Activated CD4-positive, alpha-beta T cell treated with anti-CD3 and anti-CD28 coated beads, Interleukin-2, amount 10 ng/mL, durations not matched to agents 7 days and 5 days (primary cell): Measurements from ENCODE around the gene CAMK2D. TPM values are rescaled to one million over a fixed set of nuclear protein-coding genes. Genes with fewer than 3 reads are reported as not detected.
"Not testable (repeated sequence)": the region's sequence is repeated elsewhere in the genome, so short reads cannot be mapped to it uniquely, and the experiment has no call there.

Experiments used
- CTCF ChIA-PET: fragments of 350-600 bp; sonication (Branson Sonifier 250); formaldehyde crosslinking; loops from one replicate; lab custom pipeline; 2021; ENCODE audit warnings: antibody characterized with exemption; lab: Charles Lee
- POLR2A ChIA-PET: fragments of 350-600 bp; sonication (Branson Sonifier 250); formaldehyde crosslinking; loops from one replicate; lab custom pipeline; 2021; ENCODE audit warnings: antibody characterized with exemption; lab: Charles Lee
- DNase-seq: peaks from one replicate; pipeline ENCODE4 v3.0.0-alpha.2; 2020
- H3K27ac Mint-ChIP-seq: one replicate; pipeline ENCODE4 v1.8.0; 2021; ENCODE audit warnings: mild to moderate bottlenecking, moderate library complexity, mixed read lengths
- H3K27me3 Mint-ChIP-seq: one replicate; pipeline ENCODE4 v1.8.0; 2021; ENCODE audit warnings: mixed read lengths
- H3K36me3 Mint-ChIP-seq: one replicate; pipeline ENCODE4 v1.8.0; 2021; ENCODE audit warnings: low read depth, mixed read lengths
- H3K4me1 Mint-ChIP-seq: one replicate; pipeline ENCODE4 v1.8.0; 2021; ENCODE audit warnings: mixed read lengths
- H3K4me3 Mint-ChIP-seq: one replicate; pipeline ENCODE4 v1.8.0; 2021; ENCODE audit warnings: mild to moderate bottlenecking, moderate library complexity, mixed read lengths
- H3K9me3 Mint-ChIP-seq: one replicate; pipeline ENCODE4 v1.8.0; 2021; ENCODE audit warnings: mixed read lengths
- total RNA-seq, 2 experiments: library from RNA; stranded (reverse); gene quantifications; one replicate each; pipeline ENCODE4 v1.2.3, GENCODE V29; 2021

Gene CAMK2D
- total RNA-seq, 2 experiments from 2014 or later: 37.8 to 38.5 TPM

DNA sequence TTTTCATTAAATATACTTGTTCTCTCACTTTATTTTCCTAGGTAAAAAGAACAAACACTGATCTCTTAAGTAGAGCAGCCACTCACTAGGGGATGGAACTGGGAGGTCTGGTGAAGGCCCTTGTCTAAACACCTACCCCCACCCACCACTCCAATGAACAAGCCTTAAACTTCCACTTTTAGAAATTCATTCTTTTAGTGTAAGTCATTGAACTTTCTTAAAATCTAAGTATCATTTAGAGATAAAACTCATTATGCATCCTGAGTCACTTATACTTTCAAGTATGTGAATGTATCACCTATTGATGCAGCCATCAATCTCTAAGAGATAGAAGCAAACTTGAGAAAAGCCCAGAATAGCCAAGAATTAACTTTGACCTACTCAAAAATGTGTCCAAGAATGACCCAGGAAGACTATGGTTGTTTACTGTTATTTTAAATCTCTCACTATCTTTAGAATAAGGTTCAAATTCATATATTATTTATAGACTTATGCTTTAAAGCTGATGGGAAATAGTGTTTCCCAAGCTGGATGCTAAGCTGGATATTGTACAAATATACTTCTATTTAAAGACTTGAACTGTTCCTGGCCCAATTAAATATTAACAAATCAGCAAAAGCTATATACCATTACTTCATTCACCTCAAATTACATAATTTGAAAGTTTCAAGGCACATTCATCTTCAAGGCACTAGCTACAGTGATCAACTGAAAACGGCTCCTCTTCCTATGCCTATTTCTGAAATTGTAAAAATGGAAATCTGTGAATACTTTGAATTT, 49.5 kb downstream of the CAMK2D start:
- H3K4me1 Mint-ChIP-seq: peaks cover 9% of the 10 kb centered on the region
- CTCF ChIA-PET: interaction anchor here (0.7 to 1.2 kb wide), 2 partner anchors 9 to 11 kb away, joined by 3 to 4 read pairs; no protein-coding TSS in a partner anchor
- DNase-seq: no peak
- H3K4me3 Mint-ChIP-seq: no peak overlapping the region
- H3K36me3 Mint-ChIP-seq: peaks cover 27% of the 10 kb centered on the region
- no peaks in the 10 kb centered on the region for H3K9me3 Mint-ChIP-seq
- H3K27ac Mint-ChIP-seq: no peak overlapping the region
- POLR2A ChIA-PET: no interaction called here
- no peaks in the 10 kb centered on the region for H3K27me3 Mint-ChIP-seq

DNA sequence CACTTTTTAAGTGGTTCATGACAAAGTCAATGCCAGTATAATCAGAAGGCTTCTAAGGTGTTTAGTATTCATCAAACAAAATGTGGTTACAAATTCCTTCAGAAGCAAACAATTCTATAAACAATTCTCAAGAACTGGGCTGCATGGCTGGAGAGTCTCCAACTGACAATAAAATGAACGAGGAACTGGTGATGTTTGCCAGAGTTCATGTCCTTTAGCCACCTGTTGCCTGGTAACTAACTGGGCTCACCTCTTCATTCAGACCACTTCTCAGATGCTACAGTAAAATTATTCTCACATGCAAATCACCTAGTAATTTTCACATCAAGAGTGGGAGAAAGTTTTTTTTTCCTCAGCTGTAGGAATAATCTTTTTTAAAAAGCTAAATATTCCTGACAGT, 53.3 kb downstream of the CAMK2D start:
- no peak overlapping the region for H3K27ac Mint-ChIP-seq
- POLR2A ChIA-PET: no interaction called here
- H3K36me3 Mint-ChIP-seq: peaks cover 16% of the 10 kb centered on the region
- no peak overlapping the region for H3K4me3 Mint-ChIP-seq
- H3K9me3 Mint-ChIP-seq: no peaks in the 10 kb centered on the region
- no peak for DNase-seq
- CTCF ChIA-PET: interaction anchor here (1.0 to 1.2 kb wide), 2 partner anchors 12 to 13 kb away, joined by 3 to 4 read pairs; no protein-coding TSS in a partner anchor
- no peaks in the 10 kb centered on the region for H3K27me3 Mint-ChIP-seq
- H3K4me1 Mint-ChIP-seq: peaks cover 15% of the 10 kb centered on the region

DNA sequence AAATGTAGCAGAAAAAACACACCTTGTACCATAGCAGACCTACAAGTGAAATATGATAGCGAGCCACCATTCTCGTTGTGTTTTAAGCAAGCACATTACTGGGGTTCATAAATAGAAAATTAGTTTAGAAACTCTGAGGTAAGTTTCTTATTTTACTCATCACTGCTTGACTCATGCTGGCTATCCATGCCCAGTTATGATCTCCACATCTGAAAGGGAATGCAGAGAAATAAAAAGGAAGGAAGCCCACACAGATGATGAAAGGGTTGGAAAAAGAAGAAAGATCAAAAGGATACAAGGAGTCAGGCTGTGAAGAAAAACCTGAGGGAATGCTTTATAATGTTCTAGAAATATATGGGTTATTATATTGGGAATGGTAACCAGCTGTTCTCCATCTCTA, 54.5 kb downstream of the CAMK2D start:
- Mint-ChIP-seq H3K36me3 (peaks cover 17% of the 10 kb centered on the region), H3K27ac (no peak overlapping the region), H3K27me3 (no peaks in the 10 kb centered on the region), H3K9me3 (no peaks in the 10 kb centered on the region), H3K4me1 (peaks cover 15% of the 10 kb centered on the region), H3K4me3 (no peak overlapping the region)
- CTCF ChIA-PET: no interaction called here
- no peak for DNase-seq
- POLR2A ChIA-PET: no interaction called here

DNA sequence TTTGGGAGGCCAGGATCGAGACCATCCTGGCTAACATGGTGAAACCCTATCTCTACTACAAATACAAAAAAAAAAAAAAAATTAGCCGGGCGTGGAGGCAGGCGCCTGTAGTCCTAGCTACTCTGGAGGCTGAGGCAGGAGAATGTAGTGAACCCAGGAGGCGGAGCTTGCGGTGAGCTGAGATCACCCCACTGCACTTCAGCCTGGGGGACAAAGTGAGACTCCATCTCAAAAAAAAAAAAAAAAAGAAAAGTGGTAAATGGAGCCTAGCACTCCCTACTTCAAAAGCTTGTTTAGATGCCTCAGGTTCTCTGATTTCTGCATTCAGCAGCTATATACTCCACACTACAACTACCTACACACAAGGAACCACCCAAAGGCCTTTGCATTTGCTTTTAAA, 56.4 kb downstream of the CAMK2D start:
- H3K4me3 Mint-ChIP-seq, H3K27ac Mint-ChIP-seq, POLR2A ChIA-PET, DNase-seq, H3K9me3 Mint-ChIP-seq, H3K27me3 Mint-ChIP-seq: not testable (repeated sequence)
- Mint-ChIP-seq H3K36me3 (peaks cover 32% of the 10 kb centered on the region), H3K4me1 (peaks cover 23% of the 10 kb centered on the region)
- CTCF ChIA-PET: interaction anchor here (0.7 to 1.5 kb wide), 3 partner anchors 11 to 67 kb away, joined by 3 to 4 read pairs (median 4); no protein-coding TSS in a partner anchor

DNA sequence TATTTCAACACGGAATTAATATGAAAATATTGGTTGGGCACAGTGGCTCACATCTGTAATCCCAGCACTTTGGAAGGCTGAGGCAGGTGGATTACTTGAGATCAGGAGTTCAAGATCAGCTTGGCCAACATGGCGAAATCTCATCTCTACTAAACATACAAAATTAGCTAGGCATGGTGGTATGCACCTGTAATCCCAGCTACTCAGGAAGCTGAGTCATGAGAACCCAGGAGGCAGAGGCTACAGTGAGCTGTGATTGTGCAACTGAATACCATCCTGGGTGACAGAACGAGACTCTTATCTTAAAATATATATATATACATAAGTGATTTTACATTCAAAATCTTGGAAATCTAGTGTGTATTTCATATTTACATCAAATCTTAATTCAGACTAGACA, 58.9 kb downstream of the CAMK2D start:
- H3K27me3 Mint-ChIP-seq, POLR2A ChIA-PET, H3K4me3 Mint-ChIP-seq, H3K9me3 Mint-ChIP-seq, DNase-seq, H3K27ac Mint-ChIP-seq: not testable (repeated sequence)
- CTCF ChIA-PET: interaction anchor here (1.0 kb wide), 1 partner anchor 20 kb away, joined by 3 read pairs; no protein-coding TSS in a partner anchor
- Mint-ChIP-seq H3K36me3 (peaks cover 28% of the 10 kb centered on the region), H3K4me1 (peaks cover 18% of the 10 kb centered on the region)

DNA sequence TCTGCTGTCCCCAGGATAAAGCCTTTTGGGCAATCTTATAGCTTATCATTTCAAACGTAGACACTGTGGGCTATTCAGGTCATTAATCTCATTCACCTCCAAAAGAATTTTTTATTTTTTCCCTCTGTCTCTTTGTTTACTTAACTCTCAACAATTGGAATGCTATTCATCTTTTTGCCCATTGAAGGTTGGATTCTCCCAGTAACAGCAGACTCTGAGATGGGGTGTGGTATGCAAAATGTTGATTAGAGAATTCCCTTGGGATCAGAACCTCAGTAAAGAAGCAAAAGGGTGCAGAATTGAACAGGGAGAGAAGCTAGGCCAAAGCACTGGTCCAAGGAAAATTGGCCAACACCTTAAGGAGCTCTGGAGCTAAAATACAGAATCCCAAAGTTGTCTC, 60.4 kb downstream of the CAMK2D start:
- Mint-ChIP-seq H3K4me1 (peaks cover 12% of the 10 kb centered on the region), H3K9me3 (peaks cover 4% of the 10 kb centered on the region), H3K4me3 (no peak overlapping the region), H3K36me3 (peaks cover 27% of the 10 kb centered on the region), H3K27ac (no peak overlapping the region), H3K27me3 (no peaks in the 10 kb centered on the region)
- no peak for DNase-seq
- ChIA-PET POLR2A (no interaction called here), CTCF (interaction anchor here (0.6 to 1.1 kb wide), 4 partner anchors 10 to 256 kb away, joined by 3 to 4 read pairs (median 4); no protein-coding TSS in a partner anchor)

DNA sequence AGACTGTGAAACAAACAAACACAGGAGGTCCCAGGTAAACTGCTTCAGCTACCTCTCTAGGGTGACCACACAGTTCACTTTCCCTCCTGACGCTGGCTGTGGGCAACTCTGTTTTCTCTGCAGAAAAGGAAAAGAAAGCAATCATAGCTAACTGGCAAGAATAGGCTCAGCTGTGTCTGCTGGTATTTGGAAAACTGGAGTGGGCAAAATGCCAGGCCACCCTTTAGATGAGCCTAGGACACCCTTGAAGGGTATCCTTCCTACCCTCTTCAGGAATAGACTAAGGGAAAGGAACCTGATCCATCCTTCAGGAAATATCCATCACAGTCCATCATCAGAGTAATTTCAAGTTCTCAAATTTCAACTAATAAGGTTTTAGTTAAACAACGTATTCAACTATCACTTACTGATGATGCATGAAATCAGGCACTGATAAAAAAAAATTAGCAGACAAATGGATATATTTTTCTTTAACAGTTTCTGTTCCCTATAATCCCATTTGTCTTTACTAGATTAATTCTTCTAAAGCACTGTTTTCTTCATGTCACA, 60.9 kb downstream of the CAMK2D start:
- H3K27ac Mint-ChIP-seq: no peak overlapping the region
- H3K36me3 Mint-ChIP-seq: peaks cover 27% of the 10 kb centered on the region
- DNase-seq: no peak
- peaks cover 11% of the 10 kb centered on the region for H3K4me1 Mint-ChIP-seq
- POLR2A ChIA-PET: no interaction called here
- H3K27me3 Mint-ChIP-seq: no peaks in the 10 kb centered on the region
- no peak overlapping the region for H3K4me3 Mint-ChIP-seq
- CTCF ChIA-PET: interaction anchor here (0.6 to 1.1 kb wide), 4 partner anchors 11 to 256 kb away, joined by 3 to 4 read pairs (median 4); no protein-coding TSS in a partner anchor
- peaks cover 4% of the 10 kb centered on the region for H3K9me3 Mint-ChIP-seq

DNA sequence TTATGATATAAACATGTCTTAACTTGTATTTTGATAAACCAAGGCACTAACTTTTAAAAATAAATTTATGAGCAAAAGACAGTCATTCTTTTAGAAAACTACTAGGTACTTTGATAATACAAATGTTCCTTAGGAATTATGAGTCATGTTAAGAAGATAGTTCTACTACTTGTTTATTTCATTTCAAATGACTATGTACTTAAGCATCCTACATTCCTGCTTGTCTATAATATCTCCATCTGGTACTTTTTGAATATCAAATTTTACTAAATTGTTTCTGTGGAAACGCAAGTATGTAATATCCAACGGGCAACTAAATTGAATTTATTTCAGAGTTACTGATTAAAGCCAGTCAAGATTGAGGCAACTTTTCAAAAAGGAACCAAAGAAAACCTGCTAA, 61.8 kb downstream of the CAMK2D start:
- POLR2A ChIA-PET: no interaction called here
- peaks cover 9% of the 10 kb centered on the region for H3K4me1 Mint-ChIP-seq
- H3K27me3 Mint-ChIP-seq: no peaks in the 10 kb centered on the region
- H3K9me3 Mint-ChIP-seq: peaks cover 4% of the 10 kb centered on the region
- no peak overlapping the region for H3K27ac Mint-ChIP-seq
- H3K4me3 Mint-ChIP-seq: no peak overlapping the region
- DNase-seq: no peak
- peaks cover 27% of the 10 kb centered on the region for H3K36me3 Mint-ChIP-seq
- CTCF ChIA-PET: interaction anchor here (0.6 kb wide), 1 partner anchor 10 kb away, joined by 3 read pairs; no protein-coding TSS in a partner anchor

DNA sequence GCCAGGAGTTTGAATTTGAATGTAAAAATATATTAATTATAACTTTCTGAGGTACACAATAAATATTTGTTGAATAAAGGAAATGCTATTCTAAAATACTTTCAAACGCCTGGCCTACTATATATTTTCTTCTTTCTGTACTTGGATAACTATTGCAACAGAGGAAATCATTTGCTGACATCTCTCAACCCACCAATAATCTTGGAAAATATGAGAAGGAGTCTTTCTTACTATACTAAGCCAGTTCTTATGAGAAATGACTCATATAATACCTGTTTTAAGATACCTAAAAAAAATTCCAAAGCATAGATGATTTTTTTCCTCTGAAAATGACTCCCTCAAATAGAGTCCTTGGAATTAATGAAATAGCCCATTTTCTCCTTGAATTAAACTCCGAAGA, 64.1 kb downstream of the CAMK2D start:
- CTCF ChIA-PET: no interaction called here
- H3K4me3 Mint-ChIP-seq: no peak overlapping the region
- peaks cover 21% of the 10 kb centered on the region for H3K36me3 Mint-ChIP-seq

DNA sequence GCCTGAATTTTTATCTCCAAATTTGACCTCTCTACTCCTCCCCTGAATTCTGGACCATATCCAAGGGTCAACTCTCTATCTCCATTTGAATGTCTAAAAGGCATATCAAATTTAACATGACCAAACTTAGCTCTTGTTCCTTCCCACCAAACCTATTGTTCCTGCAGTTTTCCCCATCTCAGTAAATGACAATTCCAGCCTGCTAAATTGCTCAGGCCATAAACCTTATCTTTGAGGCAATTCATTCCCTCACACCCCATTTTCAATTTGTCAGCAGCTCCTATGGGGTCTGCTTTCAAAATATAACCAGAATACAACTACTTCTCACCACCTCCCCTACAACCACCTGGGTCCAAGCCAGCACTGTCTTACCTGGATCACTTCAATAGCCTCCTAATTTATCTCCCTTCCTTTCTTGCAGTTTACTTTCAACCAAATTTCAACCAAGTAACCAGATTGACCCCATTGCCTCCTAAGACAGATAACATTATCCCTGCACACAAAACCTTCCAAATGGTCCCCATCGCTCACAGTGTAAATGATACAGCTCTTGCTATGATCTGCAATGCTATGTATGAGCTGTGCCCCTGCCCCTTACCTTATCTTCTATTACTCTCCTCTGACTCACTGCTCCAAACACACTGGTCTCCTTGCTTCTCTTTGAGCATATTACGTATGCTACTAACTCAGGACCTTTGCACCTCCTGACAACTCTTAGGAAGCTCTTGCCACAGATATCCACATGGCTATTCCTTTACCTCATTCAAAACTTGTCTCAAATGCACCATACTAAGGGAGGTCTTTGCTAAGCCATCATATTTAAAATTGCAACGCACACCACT, 66.0 kb downstream of the CAMK2D start:
- ChIA-PET CTCF (interaction anchor here (1.0 to 1.8 kb wide), 5 partner anchors 10 to 15 kb away, joined by 3 to 4 read pairs (median 3); no protein-coding TSS in a partner anchor), POLR2A (interaction anchor here (0.6 kb wide), 1 partner anchor 1523 kb away, joined by 3 read pairs; no protein-coding TSS in a partner anchor)
- no peak overlapping the region for H3K27ac Mint-ChIP-seq
- H3K36me3 Mint-ChIP-seq: peaks cover 17% of the 10 kb centered on the region
- peaks cover 27% of the 10 kb centered on the region for H3K4me1 Mint-ChIP-seq
- peaks cover 4% of the 10 kb centered on the region for H3K9me3 Mint-ChIP-seq
- H3K27me3 Mint-ChIP-seq: no peaks in the 10 kb centered on the region
- DNase-seq: no peak
- no peak overlapping the region for H3K4me3 Mint-ChIP-seq

More for the DNA sequence above, 64.1 kb downstream of the CAMK2D start:
- Mint-ChIP-seq H3K4me1 (peaks cover 24% of the 10 kb centered on the region), H3K27me3 (no peaks in the 10 kb centered on the region), H3K27ac (no peak overlapping the region), H3K9me3 (peaks cover 4% of the 10 kb centered on the region)
- POLR2A ChIA-PET: no interaction called here
- DNase-seq: no peak

DNA sequence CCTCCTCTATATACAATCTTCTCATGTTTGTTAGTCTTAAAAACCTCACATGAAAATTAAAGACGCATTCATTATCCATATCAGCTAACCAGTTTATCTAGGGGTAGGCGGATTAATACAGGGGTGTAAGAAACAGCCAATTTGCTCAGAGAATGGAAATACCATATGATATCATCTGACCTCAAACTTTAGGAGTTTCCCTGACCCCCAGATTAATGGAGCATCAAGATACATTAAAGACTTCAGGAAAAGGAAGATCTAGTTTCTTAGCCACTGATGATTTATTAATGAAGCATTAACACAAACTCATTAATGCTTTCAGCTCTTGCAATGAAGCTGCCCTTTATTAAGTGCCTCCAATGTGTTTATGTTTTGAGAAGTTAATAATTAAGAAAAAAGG, 67.5 kb downstream of the CAMK2D start:
- H3K9me3 Mint-ChIP-seq: no peaks in the 10 kb centered on the region
- DNase-seq: no peak
- H3K36me3 Mint-ChIP-seq: peaks cover 19% of the 10 kb centered on the region
- peaks cover 32% of the 10 kb centered on the region for H3K4me1 Mint-ChIP-seq
- H3K27me3 Mint-ChIP-seq: no peaks in the 10 kb centered on the region
- ChIA-PET POLR2A (no interaction called here), CTCF (interaction anchor here (1.7 to 1.8 kb wide), 2 partner anchors 10 to 12 kb away, joined by 4 to 6 read pairs; no protein-coding TSS in a partner anchor)
- no peak overlapping the region for H3K4me3 Mint-ChIP-seq
- H3K27ac Mint-ChIP-seq: no peak overlapping the region

DNA sequence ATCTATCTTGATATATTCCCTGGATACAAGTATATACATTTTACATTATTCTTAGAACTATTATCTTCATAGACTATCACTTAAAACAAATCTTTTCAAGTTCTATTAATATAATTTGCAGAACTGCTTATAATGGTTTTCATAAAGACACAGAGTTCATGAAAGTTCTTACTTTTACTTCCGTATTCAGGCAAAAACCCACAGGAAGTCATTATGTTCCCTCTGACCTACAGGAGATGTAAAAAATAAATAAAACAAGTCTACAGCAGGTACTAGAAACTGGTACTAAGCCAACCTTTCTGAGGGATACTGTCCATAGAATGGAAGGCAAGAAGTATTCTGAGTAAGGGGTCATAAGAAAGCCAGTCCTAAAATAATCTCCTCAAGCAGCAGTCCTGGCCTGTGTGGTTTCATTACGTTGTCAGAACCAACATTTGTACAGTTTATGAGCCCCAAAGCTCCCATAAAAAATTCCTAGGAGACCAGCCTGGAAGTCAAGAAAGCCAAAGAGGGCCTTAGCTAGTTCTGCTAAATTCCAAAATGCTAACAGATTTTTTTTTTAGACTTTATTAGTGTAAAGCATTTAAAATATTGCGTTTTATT, 68.6 kb downstream of the CAMK2D start:
- CTCF ChIA-PET: interaction anchor here (1.7 kb wide), 1 partner anchor 9 kb away, joined by 6 read pairs; no protein-coding TSS in a partner anchor

More for the DNA sequence above, 68.6 kb downstream of the CAMK2D start:
- Mint-ChIP-seq H3K9me3 (peaks cover 2% of the 10 kb centered on the region), H3K27ac (peak overlapping the region; percentile 33), H3K36me3 (peaks cover 27% of the 10 kb centered on the region), H3K27me3 (no peaks in the 10 kb centered on the region), H3K4me3 (peak overlapping the region; percentile 7), H3K4me1 (peaks cover 40% of the 10 kb centered on the region)
- POLR2A ChIA-PET: no interaction called here
- no peak for DNase-seq
